GM13976 (cell line): ENCODE measurements around the gene OFD1.

Source experiments
- DNase-seq: peaks from one replicate; pipeline ENCODE4 v3.0.0; 2012; ENCODE audit warnings: low spot score
- in situ Hi-C: fragments of 300-500 bp; cut with MboI; formaldehyde crosslinking; loops from one replicate; pipeline ENCODE4 v1.12.0; 2022; ENCODE audit warnings: low sequenced_read_pairs, mixed read lengths, inconsistent platforms; ENCODE audit not compliant: unreplicated experiment
- TF ChIP-seq, protein P1 (sequence below): IDR thresholded peaks from 2 replicates; pipeline ENCODE4 v1.5.1; 2012; ENCODE audit warnings: borderline replicate concordance, mild to moderate bottlenecking; ENCODE audit not compliant: insufficient read depth; ENCODE audit errors: extremely low read depth, missing control alignments, control extremely low read depth

Gene OFD1

DNA sequence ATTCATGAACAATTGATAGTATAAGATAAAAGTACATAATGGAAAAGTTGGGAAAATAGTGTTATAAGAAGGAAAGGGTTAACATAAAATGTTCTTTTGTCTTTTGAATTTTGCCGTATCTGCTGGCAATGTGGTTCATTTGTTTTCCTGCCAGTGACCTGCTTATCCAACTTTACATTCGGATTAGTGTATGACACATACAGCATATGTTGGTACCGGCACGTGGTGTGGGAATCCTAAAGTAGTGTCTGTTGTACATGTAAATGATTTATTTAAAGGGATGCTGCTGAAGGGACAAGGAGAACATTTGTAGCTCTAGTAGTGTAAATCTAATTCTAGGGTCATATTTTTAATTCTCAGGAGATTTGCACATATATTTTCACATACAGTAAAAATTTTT is 34.2 kb upstream of the OFD1 start:
- TF ChIP-seq, protein P1, sequence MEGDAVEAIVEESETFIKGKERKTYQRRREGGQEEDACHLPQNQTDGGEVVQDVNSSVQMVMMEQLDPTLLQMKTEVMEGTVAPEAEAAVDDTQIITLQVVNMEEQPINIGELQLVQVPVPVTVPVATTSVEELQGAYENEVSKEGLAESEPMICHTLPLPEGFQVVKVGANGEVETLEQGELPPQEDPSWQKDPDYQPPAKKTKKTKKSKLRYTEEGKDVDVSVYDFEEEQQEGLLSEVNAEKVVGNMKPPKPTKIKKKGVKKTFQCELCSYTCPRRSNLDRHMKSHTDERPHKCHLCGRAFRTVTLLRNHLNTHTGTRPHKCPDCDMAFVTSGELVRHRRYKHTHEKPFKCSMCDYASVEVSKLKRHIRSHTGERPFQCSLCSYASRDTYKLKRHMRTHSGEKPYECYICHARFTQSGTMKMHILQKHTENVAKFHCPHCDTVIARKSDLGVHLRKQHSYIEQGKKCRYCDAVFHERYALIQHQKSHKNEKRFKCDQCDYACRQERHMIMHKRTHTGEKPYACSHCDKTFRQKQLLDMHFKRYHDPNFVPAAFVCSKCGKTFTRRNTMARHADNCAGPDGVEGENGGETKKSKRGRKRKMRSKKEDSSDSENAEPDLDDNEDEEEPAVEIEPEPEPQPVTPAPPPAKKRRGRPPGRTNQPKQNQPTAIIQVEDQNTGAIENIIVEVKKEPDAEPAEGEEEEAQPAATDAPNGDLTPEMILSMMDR: no peak
- in situ Hi-C loops: no loop called here
- DNase-seq: no peak

- in situ Hi-C loops: no loop called here
- no peak for DNase-seq
- TF ChIP-seq, protein P1: no peak
These were observed 32.3 kb upstream of the OFD1 start for GRCh38 chrX:13702111-13702789.

- no peak for DNase-seq
- in situ Hi-C loops: no loop called here
- TF ChIP-seq, protein P1: no peak
These were observed 31.4 kb upstream of the OFD1 start for GRCh38 chrX:13703135-13703534.

- no peak for DNase-seq
- TF ChIP-seq, protein P1: no peak
- in situ Hi-C loops: no loop called here
These were observed 31.0 kb upstream of the OFD1 start for GRCh38 chrX:13703589-13703988.

DNA sequence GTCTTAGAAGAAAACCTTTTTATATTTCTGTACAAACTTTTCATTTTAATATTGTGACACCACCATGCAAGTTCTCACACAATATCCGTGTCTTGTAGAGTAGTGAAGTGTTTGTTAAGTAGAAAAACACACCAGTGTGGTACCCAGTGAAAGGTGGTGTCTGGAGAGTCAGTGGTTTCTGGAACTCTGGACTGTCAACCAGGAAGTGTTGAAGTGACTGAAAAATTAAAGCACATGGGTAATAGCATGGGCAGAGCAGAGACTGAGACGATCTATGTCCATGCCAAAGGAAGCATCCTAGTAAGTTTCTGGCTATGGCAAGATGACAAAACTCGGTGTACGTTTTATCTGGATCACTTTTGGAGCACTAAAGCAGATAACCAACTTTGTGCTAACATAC is 23.4 kb upstream of the OFD1 start:
- DNase-seq: no peak
- in situ Hi-C loops: no loop called here
- TF ChIP-seq, protein P1: no peak

DNA sequence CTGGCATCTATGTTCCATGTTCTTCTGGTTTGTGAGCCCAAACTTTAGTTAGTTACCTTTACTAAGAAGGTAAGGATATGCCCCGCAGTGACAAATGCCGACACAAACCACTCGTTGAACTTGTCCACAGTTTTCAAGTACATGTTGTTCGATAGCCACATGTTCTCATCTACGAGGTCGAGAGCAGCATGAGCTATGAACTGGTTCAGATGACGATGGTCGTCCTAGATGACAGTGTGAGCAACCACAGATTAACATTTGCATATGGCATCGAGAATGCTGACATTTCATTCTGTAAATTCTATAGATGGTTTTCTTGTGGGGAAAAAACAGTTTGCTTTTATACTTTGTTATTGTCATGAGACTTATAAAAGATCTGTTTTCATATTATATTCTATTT is 18.1 kb upstream of the OFD1 start:
- DNase-seq: no peak
- TF ChIP-seq, protein P1: no peak
- in situ Hi-C loops: no loop called here
